ENCODE data around the gene CNKSR3.
"Not testable (repeated sequence)": the region's sequence is repeated elsewhere in the genome, so short reads cannot be mapped to it uniquely, and the experiment has no call there.

CNKSR3 gene

DNA sequence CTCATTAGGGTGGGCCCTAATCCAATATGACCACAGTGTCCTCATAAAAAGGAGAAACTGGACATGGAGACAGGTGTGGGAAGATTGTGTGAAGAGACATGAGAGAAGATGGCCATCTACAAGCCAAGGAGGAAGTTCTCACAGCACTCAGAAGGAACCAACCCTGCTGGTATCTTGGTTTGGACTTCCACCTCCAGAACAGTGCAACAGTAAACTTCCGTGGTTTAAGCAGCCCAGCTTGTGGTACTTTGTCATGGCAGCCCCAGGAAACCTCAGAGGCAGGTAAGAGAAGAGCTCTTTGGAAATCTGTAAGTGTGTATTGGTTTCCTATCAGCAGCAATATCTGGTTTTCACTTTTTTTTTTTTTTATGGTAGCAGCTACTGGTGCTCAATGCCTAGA is 16.5 kb upstream of the CNKSR3 start:
- Histone ChIP-seq H3K9me3 (ENCODE audit: control insufficient read depth, insufficient read depth, low read length) (no peaks in the 10 kb centered on the region), H3K27me3 (ENCODE audit: control insufficient read depth, insufficient read depth, low read length) (no peaks in the 10 kb centered on the region), H3K4me1 (ENCODE audit: control insufficient read depth, insufficient read depth, low read length) (no peaks in the 10 kb centered on the region), H3K36me3 (ENCODE audit: control insufficient read depth, insufficient read depth, low read length) (no peaks in the 10 kb centered on the region), H3K9ac (ENCODE audit: low read depth, low read length) (no peak overlapping the region), H3K4me3 (ENCODE audit: low read depth, low read length) (no peak overlapping the region)

GRCh38 chr6:154522576-154522975 is 12.1 kb upstream of the CNKSR3 start:
- no peaks in the 10 kb centered on the region for H3K4me1 ChIP-seq (ENCODE audit: control insufficient read depth, insufficient read depth, low read length)
- H3K36me3 ChIP-seq (ENCODE audit: control insufficient read depth, insufficient read depth, low read length): no peaks in the 10 kb centered on the region
- H3K27me3 ChIP-seq (ENCODE audit: control insufficient read depth, insufficient read depth, low read length): no peaks in the 10 kb centered on the region
- no peak overlapping the region for H3K9ac ChIP-seq (ENCODE audit: low read depth, low read length)
- H3K9me3 ChIP-seq (ENCODE audit: control insufficient read depth, insufficient read depth, low read length): no peaks in the 10 kb centered on the region
- H3K4me3 ChIP-seq (ENCODE audit: low read depth, low read length): no peak overlapping the region

GRCh38 chr6:154521412-154521811 is 10.9 kb upstream of the CNKSR3 start:
- H3K9me3 ChIP-seq (ENCODE audit: control insufficient read depth, insufficient read depth, low read length): no peaks in the 10 kb centered on the region
- no peak overlapping the region for H3K4me3 ChIP-seq (ENCODE audit: low read depth, low read length)
- H3K4me1 ChIP-seq (ENCODE audit: control insufficient read depth, insufficient read depth, low read length): peaks cover 2% of the 10 kb centered on the region
- H3K27me3 ChIP-seq (ENCODE audit: control insufficient read depth, insufficient read depth, low read length): peaks cover 6% of the 10 kb centered on the region
- H3K36me3 ChIP-seq (ENCODE audit: control insufficient read depth, insufficient read depth, low read length): no peaks in the 10 kb centered on the region
- no peak overlapping the region for H3K9ac ChIP-seq (ENCODE audit: low read depth, low read length)

GRCh38 chr6:154520280-154520679 is 9.8 kb upstream of the CNKSR3 start:
- peaks cover 17% of the 10 kb centered on the region for H3K27me3 ChIP-seq (ENCODE audit: control insufficient read depth, insufficient read depth, low read length)
- no peaks in the 10 kb centered on the region for H3K36me3 ChIP-seq (ENCODE audit: control insufficient read depth, insufficient read depth, low read length)
- no peak overlapping the region for H3K9ac ChIP-seq (ENCODE audit: low read depth, low read length)
- H3K9me3 ChIP-seq (ENCODE audit: control insufficient read depth, insufficient read depth, low read length): no peaks in the 10 kb centered on the region
- H3K4me3 ChIP-seq (ENCODE audit: low read depth, low read length): no peak overlapping the region
- peaks cover 10% of the 10 kb centered on the region for H3K4me1 ChIP-seq (ENCODE audit: control insufficient read depth, insufficient read depth, low read length)

DNA sequence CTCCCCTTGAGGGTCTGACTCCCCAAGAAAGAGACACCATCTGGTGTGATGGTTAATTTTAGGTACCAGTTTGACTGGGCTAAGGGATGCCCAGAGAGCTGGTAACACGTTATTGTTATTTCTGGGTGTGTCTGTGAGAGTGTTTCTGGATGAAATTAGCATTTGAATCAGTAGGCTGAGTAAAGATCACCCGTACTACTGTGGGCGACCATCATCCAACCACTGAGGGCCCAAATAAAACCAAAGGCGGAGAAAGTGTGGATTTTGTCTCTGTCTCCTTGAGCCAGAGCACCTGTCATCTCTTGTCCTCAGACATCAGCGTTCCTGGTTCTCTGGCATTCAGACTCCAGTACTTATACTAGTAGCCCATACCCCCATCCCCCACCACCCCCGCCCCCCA is 7.9 kb upstream of the CNKSR3 start:
- Histone ChIP-seq H3K4me3 (ENCODE audit: low read depth, low read length) (no peak overlapping the region), H3K4me1 (ENCODE audit: control insufficient read depth, insufficient read depth, low read length) (peaks cover 10% of the 10 kb centered on the region), H3K36me3 (ENCODE audit: control insufficient read depth, insufficient read depth, low read length) (no peaks in the 10 kb centered on the region), H3K9me3 (ENCODE audit: control insufficient read depth, insufficient read depth, low read length) (no peaks in the 10 kb centered on the region), H3K9ac (ENCODE audit: low read depth, low read length) (no peak overlapping the region), H3K27me3 (ENCODE audit: control insufficient read depth, insufficient read depth, low read length) (peaks cover 33% of the 10 kb centered on the region)

- Histone ChIP-seq H3K4me1 (ENCODE audit: control insufficient read depth, insufficient read depth, low read length) (peaks cover 22% of the 10 kb centered on the region), H3K9ac (ENCODE audit: low read depth, low read length) (no peak overlapping the region), H3K27me3 (ENCODE audit: control insufficient read depth, insufficient read depth, low read length) (peaks cover 49% of the 10 kb centered on the region), H3K4me3 (ENCODE audit: low read depth, low read length) (no peak overlapping the region), H3K36me3 (ENCODE audit: control insufficient read depth, insufficient read depth, low read length) (no peaks in the 10 kb centered on the region), H3K9me3 (ENCODE audit: control insufficient read depth, insufficient read depth, low read length) (no peaks in the 10 kb centered on the region)
Measured at GRCh38 chr6:154516276-154516675, 5.8 kb upstream of the CNKSR3 start.

DNA sequence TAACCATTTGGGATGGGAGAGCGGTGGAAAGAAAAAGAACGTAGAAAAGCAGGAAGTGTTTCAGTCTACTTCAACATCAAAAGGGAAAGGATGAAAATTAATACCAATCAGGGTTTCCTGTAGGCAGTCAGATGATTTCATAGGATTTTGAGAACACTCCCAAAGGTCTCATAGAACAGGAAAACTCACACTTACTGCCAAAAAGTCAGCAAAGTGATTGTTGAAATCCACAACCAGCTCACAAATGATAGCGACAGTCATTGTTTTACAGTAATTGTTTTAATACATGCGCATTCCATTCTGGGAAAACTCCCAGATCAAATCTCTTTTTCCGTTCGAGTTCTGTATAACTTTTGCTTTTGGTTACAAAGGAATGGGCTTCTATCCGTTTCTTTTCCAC is 5.3 kb upstream of the CNKSR3 start:
- Histone ChIP-seq H3K27me3 (ENCODE audit: control insufficient read depth, insufficient read depth, low read length) (peaks cover 49% of the 10 kb centered on the region), H3K9me3 (ENCODE audit: control insufficient read depth, insufficient read depth, low read length) (no peaks in the 10 kb centered on the region)

GRCh38 chr6:154515076-154515475 is 4.6 kb upstream of the CNKSR3 start:
- Histone ChIP-seq H3K27me3 (ENCODE audit: control insufficient read depth, insufficient read depth, low read length) (peaks cover 49% of the 10 kb centered on the region), H3K4me1 (ENCODE audit: control insufficient read depth, insufficient read depth, low read length) (peaks cover 22% of the 10 kb centered on the region)
- H3K9me3 ChIP-seq (ENCODE audit: control insufficient read depth, insufficient read depth, low read length); H3K36me3 ChIP-seq (ENCODE audit: control insufficient read depth, insufficient read depth, low read length); H3K4me3 ChIP-seq (ENCODE audit: low read depth, low read length); H3K9ac ChIP-seq (ENCODE audit: low read depth, low read length): not testable (repeated sequence)

More for the DNA sequence above, 5.3 kb upstream of the CNKSR3 start:
- no peaks in the 10 kb centered on the region for H3K36me3 ChIP-seq (ENCODE audit: control insufficient read depth, insufficient read depth, low read length)
- H3K9ac ChIP-seq (ENCODE audit: low read depth, low read length): no peak overlapping the region
- no peak overlapping the region for H3K4me3 ChIP-seq (ENCODE audit: low read depth, low read length)
- H3K4me1 ChIP-seq (ENCODE audit: control insufficient read depth, insufficient read depth, low read length): peaks cover 22% of the 10 kb centered on the region

GRCh38 chr6:154514481-154514880 is 4.0 kb upstream of the CNKSR3 start:
- peaks cover 22% of the 10 kb centered on the region for H3K4me1 ChIP-seq (ENCODE audit: control insufficient read depth, insufficient read depth, low read length)
- no peaks in the 10 kb centered on the region for H3K36me3 ChIP-seq (ENCODE audit: control insufficient read depth, insufficient read depth, low read length)
- peaks cover 49% of the 10 kb centered on the region for H3K27me3 ChIP-seq (ENCODE audit: control insufficient read depth, insufficient read depth, low read length)
- H3K4me3 ChIP-seq (ENCODE audit: low read depth, low read length): no peak overlapping the region
- no peak overlapping the region for H3K9ac ChIP-seq (ENCODE audit: low read depth, low read length)
- no peaks in the 10 kb centered on the region for H3K9me3 ChIP-seq (ENCODE audit: control insufficient read depth, insufficient read depth, low read length)

GRCh38 chr6:154513601-154514320 is 3.3 kb upstream of the CNKSR3 start:
- H3K9ac ChIP-seq (ENCODE audit: low read depth, low read length): no peak overlapping the region

DNA sequence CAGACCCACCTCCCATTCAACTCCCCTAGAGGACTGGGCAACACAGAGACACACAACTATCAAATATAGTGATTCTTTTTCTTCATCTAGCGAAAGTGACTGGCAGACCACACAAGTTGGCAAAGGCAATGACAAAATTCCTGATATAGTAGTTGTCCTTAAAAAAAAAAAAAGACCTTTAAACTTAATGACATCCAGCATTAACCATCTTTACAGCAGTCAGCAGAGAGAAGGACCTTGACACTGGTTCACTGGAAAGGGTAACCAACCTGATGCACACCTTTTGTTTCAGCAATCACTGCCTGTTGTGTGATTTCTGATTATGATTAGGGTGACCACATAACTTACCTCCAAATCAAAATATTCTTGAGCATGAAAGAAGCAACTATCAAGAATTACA is 1.7 kb upstream of the CNKSR3 start:
- Histone ChIP-seq H3K4me1 (ENCODE audit: control insufficient read depth, insufficient read depth, low read length) (peaks cover 28% of the 10 kb centered on the region), H3K27me3 (ENCODE audit: control insufficient read depth, insufficient read depth, low read length) (peaks cover 68% of the 10 kb centered on the region), H3K36me3 (ENCODE audit: control insufficient read depth, insufficient read depth, low read length) (no peaks in the 10 kb centered on the region), H3K9me3 (ENCODE audit: control insufficient read depth, insufficient read depth, low read length) (no peaks in the 10 kb centered on the region), H3K9ac (ENCODE audit: low read depth, low read length) (no peak overlapping the region), H3K4me3 (ENCODE audit: low read depth, low read length) (no peak overlapping the region)

More at GRCh38 chr6:154513601-154514320, 3.3 kb upstream of the CNKSR3 start:
- peaks cover 52% of the 10 kb centered on the region for H3K27me3 ChIP-seq (ENCODE audit: control insufficient read depth, insufficient read depth, low read length)
- no peaks in the 10 kb centered on the region for H3K9me3 ChIP-seq (ENCODE audit: control insufficient read depth, insufficient read depth, low read length)
- H3K4me1 ChIP-seq (ENCODE audit: control insufficient read depth, insufficient read depth, low read length): peaks cover 23% of the 10 kb centered on the region
- no peak overlapping the region for H3K4me3 ChIP-seq (ENCODE audit: low read depth, low read length)
- H3K36me3 ChIP-seq (ENCODE audit: control insufficient read depth, insufficient read depth, low read length): no peaks in the 10 kb centered on the region

DNA sequence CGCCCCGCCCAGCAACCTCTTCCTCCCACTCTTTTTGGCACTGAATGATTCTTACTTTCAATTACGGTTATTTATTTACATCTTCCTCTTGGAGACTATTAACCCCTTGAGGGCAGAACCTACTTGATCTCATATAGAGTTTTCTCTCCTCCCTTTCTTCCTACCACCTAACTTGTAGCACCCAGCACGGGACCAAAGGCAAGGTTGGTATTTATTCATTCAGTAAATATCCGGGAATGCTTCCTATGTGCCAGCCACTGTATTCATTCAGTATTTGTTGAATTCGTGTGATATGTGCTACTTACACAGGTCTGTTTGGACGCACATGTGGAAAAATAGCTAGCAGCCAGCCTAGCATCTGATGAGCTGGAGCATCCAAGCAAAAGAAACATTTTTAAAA is 1.3 kb upstream of the CNKSR3 start:
- no peaks in the 10 kb centered on the region for H3K36me3 ChIP-seq (ENCODE audit: control insufficient read depth, insufficient read depth, low read length)

More for the DNA sequence above, 1.3 kb upstream of the CNKSR3 start:
- peaks cover 28% of the 10 kb centered on the region for H3K4me1 ChIP-seq (ENCODE audit: control insufficient read depth, insufficient read depth, low read length)
- H3K9ac ChIP-seq (ENCODE audit: low read depth, low read length): no peak overlapping the region
- peaks cover 70% of the 10 kb centered on the region for H3K27me3 ChIP-seq (ENCODE audit: control insufficient read depth, insufficient read depth, low read length)
- peak overlapping the region; percentile 6 for H3K4me3 ChIP-seq (ENCODE audit: low read depth, low read length)
- no peaks in the 10 kb centered on the region for H3K9me3 ChIP-seq (ENCODE audit: control insufficient read depth, insufficient read depth, low read length)

All from iPS-15b (cell line).